GM06990 (cell line): ENCODE data around the gene YIF1B.

ENCODE experiments used
- DNase-seq: peaks from one replicate; pipeline ENCODE4 v3.0.0-alpha.2; 2011; ENCODE audit not compliant: insufficient read length; ENCODE audit errors: extremely low read depth
- H3K27me3 ChIP-seq: replicated peaks from 2 replicates; pipeline ENCODE4 v1.6.0; 2011; ENCODE audit warnings: low read length; ENCODE audit not compliant: control insufficient read depth, insufficient read depth
- H3K36me3 ChIP-seq: 2 replicates; pipeline ENCODE4 v1.5.1; 2011; ENCODE audit warnings: low read length; ENCODE audit not compliant: control insufficient read depth, insufficient read depth
- H3K4me3 ChIP-seq: replicated peaks from 2 replicates; pipeline ENCODE4 v1.5.1; 2011; ENCODE audit warnings: low read depth, mild to moderate bottlenecking, control low read depth, low read length
- TF ChIP-seq, protein P1 (sequence below): IDR thresholded peaks from 2 replicates; pipeline ENCODE4 v1.5.1; 2011; ENCODE audit warnings: low read length, control low read depth, mild to moderate bottlenecking, inconsistent platforms; ENCODE audit not compliant: insufficient read depth, poor library complexity, severe bottlenecking

Gene YIF1B

GRCh38 chr19:38360351-38360750 lies 44.6 kb upstream of the YIF1B start:
- H3K4me3 ChIP-seq = no peak overlapping the region
- DNase-seq = no peak
- TF ChIP-seq, protein P1, sequence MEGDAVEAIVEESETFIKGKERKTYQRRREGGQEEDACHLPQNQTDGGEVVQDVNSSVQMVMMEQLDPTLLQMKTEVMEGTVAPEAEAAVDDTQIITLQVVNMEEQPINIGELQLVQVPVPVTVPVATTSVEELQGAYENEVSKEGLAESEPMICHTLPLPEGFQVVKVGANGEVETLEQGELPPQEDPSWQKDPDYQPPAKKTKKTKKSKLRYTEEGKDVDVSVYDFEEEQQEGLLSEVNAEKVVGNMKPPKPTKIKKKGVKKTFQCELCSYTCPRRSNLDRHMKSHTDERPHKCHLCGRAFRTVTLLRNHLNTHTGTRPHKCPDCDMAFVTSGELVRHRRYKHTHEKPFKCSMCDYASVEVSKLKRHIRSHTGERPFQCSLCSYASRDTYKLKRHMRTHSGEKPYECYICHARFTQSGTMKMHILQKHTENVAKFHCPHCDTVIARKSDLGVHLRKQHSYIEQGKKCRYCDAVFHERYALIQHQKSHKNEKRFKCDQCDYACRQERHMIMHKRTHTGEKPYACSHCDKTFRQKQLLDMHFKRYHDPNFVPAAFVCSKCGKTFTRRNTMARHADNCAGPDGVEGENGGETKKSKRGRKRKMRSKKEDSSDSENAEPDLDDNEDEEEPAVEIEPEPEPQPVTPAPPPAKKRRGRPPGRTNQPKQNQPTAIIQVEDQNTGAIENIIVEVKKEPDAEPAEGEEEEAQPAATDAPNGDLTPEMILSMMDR = no peak
- H3K27me3 ChIP-seq = no peaks in the 10 kb centered on the region; the same call in 1 of the 2 replicates
- no peaks in the 10 kb centered on the region for H3K36me3 ChIP-seq

GRCh38 chr19:38359242-38360021 lies 43.7 kb upstream of the YIF1B start:
- Histone ChIP-seq H3K4me3 (no peak overlapping the region), H3K27me3 (no peaks in the 10 kb centered on the region; the same call in 1 of the 2 replicates), H3K36me3 (no peaks in the 10 kb centered on the region)
- DNase-seq = no peak
- TF ChIP-seq, protein P1 = no peak

GRCh38 chr19:38358071-38358470 lies 42.3 kb upstream of the YIF1B start:
- TF ChIP-seq, protein P1 = no peak
- no peaks in the 10 kb centered on the region; the same call in 1 of the 2 replicates for H3K27me3 ChIP-seq
- DNase-seq = no peak
- no peaks in the 10 kb centered on the region for H3K36me3 ChIP-seq
- H3K4me3 ChIP-seq = no peak overlapping the region

GRCh38 chr19:38355728-38356725 lies 40.3 kb upstream of the YIF1B start:
- H3K27me3 ChIP-seq = no peaks in the 10 kb centered on the region; the same call in 1 of the 2 replicates
- DNase-seq = no peak
- TF ChIP-seq, protein P1 = no peak
- no peaks in the 10 kb centered on the region for H3K36me3 ChIP-seq
- no peak overlapping the region for H3K4me3 ChIP-seq

DNA sequence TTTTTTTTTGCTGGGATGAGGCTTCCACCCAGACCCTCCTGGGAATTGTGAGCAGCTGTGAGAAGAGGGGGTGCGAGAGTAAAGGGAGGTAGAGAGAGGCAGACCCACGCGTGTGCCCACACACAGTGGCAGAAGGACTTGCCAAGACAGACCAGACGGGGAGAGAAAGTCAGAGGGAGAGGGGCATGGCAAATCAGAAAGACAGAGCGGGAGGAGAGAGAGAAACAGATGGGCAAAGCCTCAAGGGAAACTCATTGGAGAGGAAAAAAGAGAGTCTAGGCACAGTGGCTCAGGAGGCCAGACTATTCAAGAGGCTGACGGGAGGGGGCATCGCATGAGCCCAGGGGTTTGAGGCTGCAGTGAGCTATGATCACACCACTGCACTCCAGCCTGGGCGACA lies 36.9 kb upstream of the YIF1B start:
- Histone ChIP-seq H3K27me3 (no peaks in the 10 kb centered on the region; the same call in 1 of the 2 replicates), H3K4me3 (no peak overlapping the region), H3K36me3 (no peaks in the 10 kb centered on the region)
- no peak for DNase-seq
- TF ChIP-seq, protein P1 = no peak
